Nucleus accumbens (tissue), 56 donors: Measurements from ENCODE around the gene CLDN12.

Experiments used
- DNase-seq, 56 donors: peaks; one replicate each; lab custom pipeline; 2025; lab: John Stamatoyannopoulos, UW

CLDN12 gene

GRCh38 chr7:90403174-90404113, at the start of gene CLDN12:
CLDN12 (plus strand) TSS chr7:90403461; CDS start chr7:90412677, 9,216 bp downstream.
- DNase-seq = peak; percentile 9 to 93 (median 72)

- no peak for DNase-seq
Measured at GRCh38 chr7:90383422-90383821, 19.8 kb upstream of the CLDN12 start.

GRCh38 chr7:90383861-90384260, 19.4 kb upstream of the CLDN12 start:
- no peak for DNase-seq

GRCh38 chr7:90384433-90384832, 18.8 kb upstream of the CLDN12 start:
- no peak for DNase-seq

GRCh38 chr7:90387470-90388240, 15.6 kb upstream of the CLDN12 start:
- DNase-seq = no peak

- DNase-seq = no peak
Measured at GRCh38 chr7:90390926-90391325, 12.3 kb upstream of the CLDN12 start.

- DNase-seq = no peak
Measured at GRCh38 chr7:90391488-90391887, 11.8 kb upstream of the CLDN12 start.

GRCh38 chr7:90396420-90396819, 6.8 kb upstream of the CLDN12 start:
- DNase-seq = no peak

- no peak for DNase-seq
Measured at GRCh38 chr7:90401989-90402388, 1.3 kb upstream of the CLDN12 start.

GRCh38 chr7:90402785-90403173, 482 bp upstream of the CLDN12 start:
- no peak for DNase-seq

GRCh38 chr7:90404777-90405176, 1.5 kb downstream of the CLDN12 start:
- DNase-seq = no peak

GRCh38 chr7:90407484-90407821, 4.2 kb downstream of the CLDN12 start:
- DNase-seq = peak in 2 of 56 donors; percentile 10 to 24

- DNase-seq = no peak
Measured at GRCh38 chr7:90408142-90408541, 4.9 kb downstream of the CLDN12 start.

GRCh38 chr7:90409667-90410066, 6.4 kb downstream of the CLDN12 start:
- no peak for DNase-seq

GRCh38 chr7:90411510-90411909, 8.2 kb downstream of the CLDN12 start:
- DNase-seq = no peak

GRCh38 chr7:90412458-90413184, 9.4 kb downstream of the CLDN12 start:
- no peak for DNase-seq

- no peak for DNase-seq
Measured at GRCh38 chr7:90413185-90413528, 9.9 kb downstream of the CLDN12 start.

GRCh38 chr7:90421651-90422050, 18.4 kb downstream of the CLDN12 start:
- no peak for DNase-seq

GRCh38 chr7:90424720-90425119, 21.5 kb downstream of the CLDN12 start:
- no peak for DNase-seq

- DNase-seq = no peak
Measured at GRCh38 chr7:90425376-90425775, 22.1 kb downstream of the CLDN12 start.
